CD14-positive monocyte (primary cell): ENCODE measurements around the gene GALNT6. TPM values are rescaled to one million over a fixed set of nuclear protein-coding genes. Genes with fewer than 3 reads are reported as not detected.

Experiments
- DNase-seq, 3 donors: peaks; one replicate each; pipeline ENCODE4 v3.0.0-alpha.2; 2011 to 2022
- H2AFZ ChIP-seq: 2 replicates; pipeline ENCODE4 v1.6.0; 2012; ENCODE audit warnings: mild to moderate bottlenecking, low read depth, low read length, inconsistent platforms; ENCODE audit not compliant: insufficient read depth, poor library complexity, severe bottlenecking
- H3K27ac ChIP-seq, 2 donors: 1 replicate in 1 of 2; 2 replicates in 1 of 2; pipeline ENCODE4 v1.5.1; 2012 to 2013; ENCODE audit warnings: low read length in 2 of 2, control low read depth in 1 of 2, inconsistent platforms in 1 of 2, low read depth in 1 of 2, mild to moderate bottlenecking in 1 of 2
- H3K27me3 ChIP-seq, 2 donors: one replicate each; pipeline versions ENCODE4 v1.6.0 to v1.6.1; 2011 to 2013; ENCODE audit warnings: low read length in 2 of 2; ENCODE audit not compliant: control insufficient read depth in 2 of 2, insufficient read depth in 2 of 2
- H3K36me3 ChIP-seq, 2 donors: replicated peaks in 1 of 2; 1 replicate in 1 of 2; 2 replicates in 1 of 2; pipeline versions ENCODE4 v1.5.1 to v1.6.1; 2012 to 2013; ENCODE audit warnings: low read length in 2 of 2, control low read depth in 1 of 2, inconsistent platforms in 1 of 2, mild to moderate bottlenecking in 1 of 2; ENCODE audit not compliant: insufficient read depth in 2 of 2, control insufficient read depth in 1 of 2
- H3K4me1 ChIP-seq, 2 donors: 1 replicate in 1 of 2; 2 replicates in 1 of 2; pipeline versions ENCODE4 v1.5.1 to v1.6.1; 2012 to 2013; ENCODE audit warnings: low read length in 2 of 2, control low read depth in 1 of 2, inconsistent platforms in 1 of 2, mild to moderate bottlenecking in 1 of 2, moderate library complexity in 1 of 2; ENCODE audit not compliant: insufficient read depth in 2 of 2, control insufficient read depth in 1 of 2
- H3K4me2 ChIP-seq: replicated peaks from 2 replicates; pipeline ENCODE3; 2012; ENCODE audit warnings: low read length, moderate library complexity, mild to moderate bottlenecking; ENCODE audit not compliant: poor library complexity, severe bottlenecking; ENCODE audit errors: extremely low read depth
- H3K4me3 ChIP-seq, 3 experiments: fragments of 200-600 bp in 1 of 3; sonication (generic) in 1 of 3; replicated peaks in 1 of 3; 1 replicate in 2 of 3; 2 replicates in 1 of 3; pipeline ENCODE4 v1.5.1; 2011 to 2013; ENCODE audit warnings: low read length in 3 of 3, mild to moderate bottlenecking in 3 of 3, control low read depth in 2 of 3, low read depth in 2 of 3, inconsistent platforms in 1 of 3, moderate library complexity in 1 of 3
- H3K79me2 ChIP-seq: 2 replicates; pipeline ENCODE4 v1.6.0; 2012; ENCODE audit warnings: mild to moderate bottlenecking, control low read depth, inconsistent platforms, low read length, moderate library complexity; ENCODE audit not compliant: insufficient read depth
- H3K9ac ChIP-seq: 2 replicates; pipeline ENCODE4 v1.6.0; 2017; ENCODE audit warnings: low read length, mild to moderate bottlenecking; ENCODE audit not compliant: insufficient read depth, poor library complexity, severe bottlenecking
- H3K9me3 ChIP-seq, 2 donors: replicated peaks in 1 of 2; 1 replicate in 1 of 2; 2 replicates in 1 of 2; pipeline versions ENCODE4 v1.5.1 to v1.6.1; 2012 to 2013; ENCODE audit warnings: low read length in 2 of 2, control low read depth in 1 of 2; ENCODE audit not compliant: control insufficient read depth in 1 of 2, insufficient read depth in 1 of 2
- H4K20me1 ChIP-seq: 2 replicates; pipeline ENCODE4 v1.6.0; 2012; ENCODE audit warnings: mild to moderate bottlenecking, low read length, control low read depth, moderate library complexity; ENCODE audit not compliant: insufficient read depth
- H3K27ac Mint-ChIP-seq, 7 donors: one replicate each; pipeline ENCODE4 v1.8.0; 2020; ENCODE audit warnings: mild to moderate bottlenecking in 7 of 7, mixed read lengths in 7 of 7, moderate library complexity in 6 of 7, inconsistent platforms in 2 of 7
- H3K27me3 Mint-ChIP-seq, 3 donors: one replicate each; pipeline ENCODE4 v1.8.0; 2021 to 2022; ENCODE audit warnings: low read depth in 3 of 3, mild to moderate bottlenecking in 3 of 3, mixed read lengths in 3 of 3, moderate library complexity in 3 of 3, inconsistent platforms in 1 of 3
- H3K36me3 Mint-ChIP-seq, 2 donors: one replicate each; pipeline ENCODE4 v1.8.0; 2020; ENCODE audit warnings: mixed read lengths in 2 of 2, inconsistent platforms in 1 of 2, mild to moderate bottlenecking in 1 of 2
- H3K4me1 Mint-ChIP-seq: one replicate; pipeline ENCODE4 v1.8.0; 2020; ENCODE audit warnings: mild to moderate bottlenecking, mixed read lengths
- H3K4me3 Mint-ChIP-seq, 2 donors: one replicate each; pipeline ENCODE4 v1.8.0; 2020; ENCODE audit warnings: mild to moderate bottlenecking in 2 of 2, mixed read lengths in 2 of 2, moderate library complexity in 1 of 2
- H3K9me3 Mint-ChIP-seq, 7 donors: one replicate each; pipeline ENCODE4 v1.8.0; 2020 to 2022; ENCODE audit warnings: mixed read lengths in 7 of 7, mild to moderate bottlenecking in 6 of 7, moderate library complexity in 6 of 7, inconsistent platforms in 2 of 7
- WGBS: methylation state at CpG from one replicate; pipeline ENCODE4 v1.1.5; 2013; ENCODE audit warnings: missing lambda C conversion rate; ENCODE audit not compliant: insufficient coverage; 5-methylcytosine and 5-hydroxymethylcytosine counted together
- intact Hi-C, 2 donors: fragments of 100-400 bp; cut with micrococcal nuclease; formaldehyde crosslinking; loops; one replicate each; pipeline versions ENCODE4 v1.15.0 to v1.15.1; 2023
- polyA plus RNA-seq, 3 donors: library from polyadenylated mRNA; depleted of rRNA in 1 of 3; unstranded in 2 of 3; stranded (reverse) in 1 of 3; fragments of 300-500 nt in 2 of 3; fragments of >200 nt in 1 of 3; fragmentation: Illumina TruSeq in 2 of 3; gene quantifications; 1 replicate in 2 of 3; 2 replicates in 1 of 3; pipeline ENCODE4 v1.2.3, GENCODE V29; 2012 to 2021
- TF ChIP-seq, protein P1 (sequence below): fragments of 200-600 bp; IDR thresholded peaks from one replicate; pipeline ENCODE4 v1.8.0; 2022; ENCODE audit warnings: antibody characterized with exemption, mild to moderate bottlenecking

Gene GALNT6
- polyA plus RNA-seq, 3 donors, result 3.2 to 12.9 (median 10.4) TPM

DNA sequence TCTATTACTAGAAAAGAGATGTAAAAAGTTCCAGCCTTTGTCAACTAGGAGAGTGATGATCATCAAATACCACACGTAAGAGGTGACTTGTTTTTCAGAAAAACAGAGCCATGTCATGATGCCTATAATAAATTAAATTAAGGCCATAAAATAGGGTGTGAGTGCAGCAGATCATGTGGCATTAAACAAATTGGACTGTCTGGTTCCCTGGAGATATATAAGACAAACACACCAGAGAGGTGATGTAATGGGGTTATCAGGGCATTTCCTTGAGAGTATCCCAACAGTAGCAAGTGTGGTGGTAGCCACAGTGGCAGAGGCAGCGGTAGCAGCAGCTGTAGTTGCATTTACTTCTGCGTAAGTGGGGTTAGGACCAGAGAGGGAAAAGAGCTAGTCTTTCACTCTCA lies 14.6 kb upstream of the GALNT6 start:
- H3K27me3 ChIP-seq, result no peaks in the 10 kb centered on the region
- H3K9ac ChIP-seq, result no peak overlapping the region
- H4K20me1 ChIP-seq, result no peaks in the 10 kb centered on the region
- H3K4me1 ChIP-seq, result peaks cover 18% of the 10 kb centered on the region in 2 donors
- WGBS, result 92% methylated on average over 2 of the region's 3 CpGs
- H3K79me2 ChIP-seq, result no peaks in the 10 kb centered on the region
- TF ChIP-seq, protein P1, sequence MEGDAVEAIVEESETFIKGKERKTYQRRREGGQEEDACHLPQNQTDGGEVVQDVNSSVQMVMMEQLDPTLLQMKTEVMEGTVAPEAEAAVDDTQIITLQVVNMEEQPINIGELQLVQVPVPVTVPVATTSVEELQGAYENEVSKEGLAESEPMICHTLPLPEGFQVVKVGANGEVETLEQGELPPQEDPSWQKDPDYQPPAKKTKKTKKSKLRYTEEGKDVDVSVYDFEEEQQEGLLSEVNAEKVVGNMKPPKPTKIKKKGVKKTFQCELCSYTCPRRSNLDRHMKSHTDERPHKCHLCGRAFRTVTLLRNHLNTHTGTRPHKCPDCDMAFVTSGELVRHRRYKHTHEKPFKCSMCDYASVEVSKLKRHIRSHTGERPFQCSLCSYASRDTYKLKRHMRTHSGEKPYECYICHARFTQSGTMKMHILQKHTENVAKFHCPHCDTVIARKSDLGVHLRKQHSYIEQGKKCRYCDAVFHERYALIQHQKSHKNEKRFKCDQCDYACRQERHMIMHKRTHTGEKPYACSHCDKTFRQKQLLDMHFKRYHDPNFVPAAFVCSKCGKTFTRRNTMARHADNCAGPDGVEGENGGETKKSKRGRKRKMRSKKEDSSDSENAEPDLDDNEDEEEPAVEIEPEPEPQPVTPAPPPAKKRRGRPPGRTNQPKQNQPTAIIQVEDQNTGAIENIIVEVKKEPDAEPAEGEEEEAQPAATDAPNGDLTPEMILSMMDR, result no peak
- H3K4me2 ChIP-seq, result no peak overlapping the region
- no peaks in the 10 kb centered on the region for H3K9me3 ChIP-seq
- no peak overlapping the region for H3K4me3 Mint-ChIP-seq
- no peak overlapping the region for H2AFZ ChIP-seq
- H3K27ac ChIP-seq, result no peak overlapping the region
- no peak overlapping the region for H3K4me3 ChIP-seq
- no peaks in the 10 kb centered on the region for H3K36me3 ChIP-seq
- H3K9me3 Mint-ChIP-seq, result no peaks in the 10 kb centered on the region
- intact Hi-C loops, result no loop called here
- H3K4me1 Mint-ChIP-seq, result peaks cover 20% of the 10 kb centered on the region
- no peak for DNase-seq
- peaks cover 0 to 9% of the 10 kb centered on the region in 2 donors for H3K36me3 Mint-ChIP-seq
- H3K27ac Mint-ChIP-seq, result no peak overlapping the region
- peaks cover 2 to 6% (median 2%) of the 10 kb centered on the region in 3 donors for H3K27me3 Mint-ChIP-seq

GRCh38 chr12:51404627-51405026 lies 13.4 kb upstream of the GALNT6 start:
- H3K4me3 Mint-ChIP-seq, result no peak overlapping the region
- peak overlapping the region in 4 of 7 donors; percentile 51 to 91 (median 76) for H3K27ac Mint-ChIP-seq
- TF ChIP-seq, protein P1, result no peak

More at GRCh38 chr12:51404627-51405026, 13.4 kb upstream of the GALNT6 start:
- Mint-ChIP-seq H3K27me3 (peaks cover 2 to 7% (median 2%) of the 10 kb centered on the region in 3 donors), H3K4me1 (peaks cover 20% of the 10 kb centered on the region), H3K36me3 (peaks cover 0 to 9% of the 10 kb centered on the region in 2 donors), H3K9me3 (no peaks in the 10 kb centered on the region)
- no peaks in the 10 kb centered on the region for H3K27me3 ChIP-seq
- no peak for DNase-seq
- H3K27ac ChIP-seq, result peak overlapping the region in 1 of 2 donors; percentile 68
- H3K9ac ChIP-seq, result no peak overlapping the region
- peaks cover 18% of the 10 kb centered on the region in 2 donors for H3K4me1 ChIP-seq
- WGBS, result no CpG with 5 or more reads among the region's 3 CpGs
- no peak overlapping the region for H3K4me2 ChIP-seq
- H3K36me3 ChIP-seq, result no peaks in the 10 kb centered on the region
- no peaks in the 10 kb centered on the region for H4K20me1 ChIP-seq
- H3K9me3 ChIP-seq, result no peaks in the 10 kb centered on the region
- no peak overlapping the region for H2AFZ ChIP-seq
- intact Hi-C loops, result no loop called here
- H3K79me2 ChIP-seq, result no peaks in the 10 kb centered on the region
- no peak overlapping the region for H3K4me3 ChIP-seq
